K562 (cell line): ENCODE data around the gene ACVR1C.

Experiments used
- EZH2 ChIP-seq: IDR thresholded peaks from 2 replicates; pipeline ENCODE4 v1.6.1; 2012; ENCODE audit warnings: low read depth, mild to moderate bottlenecking, inconsistent platforms, low read length, borderline replicate concordance
- POLR2AphosphoS5 ChIP-seq: IDR thresholded peaks from 2 replicates; pipeline ENCODE4 v1.6.1; 2011; ENCODE audit warnings: mild to moderate bottlenecking, low read depth, low read length, moderate library complexity; ENCODE audit not compliant: control insufficient read depth, insufficient read depth
- SP1 ChIP-seq: sonication (generic); formaldehyde crosslinking; IDR thresholded peaks from 2 replicates; pipeline ENCODE4 v1.8.1; 2022; ENCODE audit warnings: mild to moderate bottlenecking, missing genetic modification reagents
- ZNF79 ChIP-seq: fragments of 250-450 bp; sonication (Bioruptor Pico); IDR thresholded peaks from 2 replicates; pipeline ENCODE4 v1.4.0; 2020; ENCODE audit warnings: low read depth, mild to moderate bottlenecking, moderate library complexity

GRCh38 chr2:157498483-157498882 is 130.2 kb downstream of the ACVR1C start:
- TF ChIP-seq POLR2AphosphoS5 (no peak), ZNF79 (CRISPR knock-in tag) (no peak), SP1 (CRISPR knock-in tag) (no peak), EZH2 (no peak)
